Measurements from ENCODE around the gene AKR1B15. TPM values are rescaled to one million over a fixed set of nuclear protein-coding genes. Genes with fewer than 3 reads are reported as not detected.
"Not testable (repeated sequence)": the region's sequence is repeated elsewhere in the genome, so short reads cannot be mapped to it uniquely, and the experiment has no call there.

Gene AKR1B15
- total and polyA plus RNA-seq, 11 donors = not detected

DNA sequence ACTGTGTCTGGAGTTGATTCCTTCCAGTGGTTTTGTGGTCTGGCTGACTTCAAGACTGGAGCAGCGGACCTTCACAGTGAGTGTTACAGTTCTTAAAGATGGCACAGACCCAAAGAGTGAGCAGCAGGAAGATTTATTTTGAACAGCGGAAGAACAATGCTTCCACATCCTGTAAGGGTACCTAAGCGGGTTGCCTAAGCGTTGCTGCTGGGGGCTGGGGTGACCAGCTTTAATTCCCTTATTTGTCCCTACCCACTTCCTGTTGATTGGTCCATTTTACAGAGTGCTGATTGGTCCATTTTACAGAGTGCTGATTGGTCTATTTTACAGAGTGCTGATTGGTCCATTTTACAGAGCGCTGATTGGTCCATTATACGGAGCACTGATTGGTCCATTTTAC, 13.2 kb downstream of the AKR1B15 start:
- Histone ChIP-seq H3K36me3 (no peaks in the 10 kb centered on the region), H3K9me3 (no peaks in the 10 kb centered on the region), H3K4me1 (no peaks in the 10 kb centered on the region), H3K27me3 (no peaks in the 10 kb centered on the region), H3K4me3 (no peak overlapping the region), H3K27ac (no peak overlapping the region)
- intact Hi-C loops (cut with DNase I) = no loop called here
- DNase-seq = no peak
- WGBS, 4 donors = 69 to 79% (median 74%) methylated on average over 6 of the region's 6 CpGs
- no peak for TF ChIP-seq POLR2A (IDR thresholded peaks at IDR 0.05)
- TF ChIP-seq, protein P1, sequence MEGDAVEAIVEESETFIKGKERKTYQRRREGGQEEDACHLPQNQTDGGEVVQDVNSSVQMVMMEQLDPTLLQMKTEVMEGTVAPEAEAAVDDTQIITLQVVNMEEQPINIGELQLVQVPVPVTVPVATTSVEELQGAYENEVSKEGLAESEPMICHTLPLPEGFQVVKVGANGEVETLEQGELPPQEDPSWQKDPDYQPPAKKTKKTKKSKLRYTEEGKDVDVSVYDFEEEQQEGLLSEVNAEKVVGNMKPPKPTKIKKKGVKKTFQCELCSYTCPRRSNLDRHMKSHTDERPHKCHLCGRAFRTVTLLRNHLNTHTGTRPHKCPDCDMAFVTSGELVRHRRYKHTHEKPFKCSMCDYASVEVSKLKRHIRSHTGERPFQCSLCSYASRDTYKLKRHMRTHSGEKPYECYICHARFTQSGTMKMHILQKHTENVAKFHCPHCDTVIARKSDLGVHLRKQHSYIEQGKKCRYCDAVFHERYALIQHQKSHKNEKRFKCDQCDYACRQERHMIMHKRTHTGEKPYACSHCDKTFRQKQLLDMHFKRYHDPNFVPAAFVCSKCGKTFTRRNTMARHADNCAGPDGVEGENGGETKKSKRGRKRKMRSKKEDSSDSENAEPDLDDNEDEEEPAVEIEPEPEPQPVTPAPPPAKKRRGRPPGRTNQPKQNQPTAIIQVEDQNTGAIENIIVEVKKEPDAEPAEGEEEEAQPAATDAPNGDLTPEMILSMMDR (IDR thresholded peaks at IDR 0.05) = no peak
- ATAC-seq = no peak

DNA sequence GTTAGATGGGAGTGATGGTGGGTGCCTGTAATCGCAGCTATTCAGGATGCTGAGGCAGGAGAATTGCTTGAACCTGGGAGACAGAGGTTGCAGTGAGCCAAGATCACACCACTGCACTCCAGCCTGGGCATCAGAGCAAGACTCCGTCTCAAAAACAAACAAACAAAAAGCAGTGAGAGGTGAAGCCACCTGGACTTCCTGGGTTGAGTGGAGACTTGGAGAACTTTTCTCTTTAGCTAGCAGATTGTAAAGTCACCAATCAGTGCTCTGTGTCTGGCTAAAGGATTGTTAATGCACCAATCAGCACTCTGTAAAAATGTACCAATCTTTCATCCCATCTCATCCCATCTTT, 14.5 kb downstream of the AKR1B15 start:
- ATAC-seq; H3K36me3 ChIP-seq; H3K9me3 ChIP-seq; intact Hi-C loops (cut with DNase I); H3K27ac ChIP-seq; DNase-seq; H3K27me3 ChIP-seq; H3K4me1 ChIP-seq; H3K4me3 ChIP-seq: not testable (repeated sequence)
- 91 to 95% (median 93%) methylated on average over 2 of the region's 2 CpGs for WGBS, 4 donors

DNA sequence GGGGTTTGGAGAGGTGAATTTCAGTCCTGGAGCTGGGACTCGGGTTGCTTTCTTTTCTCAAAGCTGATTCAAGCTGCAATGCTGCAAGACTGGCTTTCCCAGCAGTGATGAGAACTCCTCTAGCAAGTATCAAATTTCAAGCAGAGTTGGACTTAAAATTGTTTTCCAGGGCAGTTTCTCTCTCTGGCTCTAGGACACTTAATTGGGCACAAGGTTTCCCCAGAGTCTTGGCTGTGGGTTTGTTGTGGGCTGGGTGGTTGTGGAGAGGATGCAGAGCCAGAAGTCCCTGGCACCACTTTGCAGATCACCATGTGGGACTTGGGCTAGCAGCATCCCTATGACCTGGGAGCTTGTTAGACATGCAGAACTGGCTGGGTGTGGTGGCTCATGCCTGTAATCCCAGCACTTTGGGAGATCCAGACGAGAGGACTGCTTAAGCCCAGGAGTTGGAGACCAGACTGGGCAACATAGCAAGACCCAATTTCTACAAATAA, 16.8 kb downstream of the AKR1B15 start:
- ATAC-seq (no peak), DNase-seq (no peak)
- no peaks in the 10 kb centered on the region for H3K4me1 ChIP-seq
- no peaks in the 10 kb centered on the region for H3K27me3 ChIP-seq
- WGBS, 4 donors = 58 to 91% (median 71%) methylated on average over 2 of the region's 2 CpGs
- intact Hi-C loops (cut with DNase I) = no loop called here
- TF ChIP-seq, protein P1 (IDR thresholded peaks at IDR 0.05) = no peak
- no peak for TF ChIP-seq POLR2A (IDR thresholded peaks at IDR 0.05)
- H3K27ac ChIP-seq = no peak overlapping the region
- no peak overlapping the region for H3K4me3 ChIP-seq
- peaks cover 0 to 13% (median 1%) of the 10 kb centered on the region in 12 donors for H3K9me3 ChIP-seq
- no peaks in the 10 kb centered on the region for H3K36me3 ChIP-seq

DNA sequence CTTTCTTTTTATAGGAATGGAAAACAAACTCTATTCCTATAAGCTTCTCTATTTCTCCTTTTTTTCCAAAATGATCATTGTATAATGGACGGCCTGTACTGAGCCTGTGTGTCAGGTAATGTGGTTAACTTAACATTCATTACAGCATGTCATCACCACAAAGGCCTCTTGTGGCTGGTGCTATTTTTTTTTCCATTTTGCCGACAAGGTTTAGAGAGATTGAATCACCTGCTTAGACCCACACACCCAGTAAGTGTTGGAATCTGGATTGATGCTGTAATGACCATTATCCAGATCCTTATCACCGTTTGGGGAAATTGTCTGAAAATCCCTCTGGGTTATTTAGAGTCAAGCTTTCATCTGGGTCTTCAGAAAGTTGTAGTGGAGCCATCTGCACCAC, 18.5 kb downstream of the AKR1B15 start:
- H3K36me3 ChIP-seq = no peaks in the 10 kb centered on the region
- 68 to 78% (median 75%) methylated on average over 3 of the region's 3 CpGs for WGBS, 4 donors

DNA sequence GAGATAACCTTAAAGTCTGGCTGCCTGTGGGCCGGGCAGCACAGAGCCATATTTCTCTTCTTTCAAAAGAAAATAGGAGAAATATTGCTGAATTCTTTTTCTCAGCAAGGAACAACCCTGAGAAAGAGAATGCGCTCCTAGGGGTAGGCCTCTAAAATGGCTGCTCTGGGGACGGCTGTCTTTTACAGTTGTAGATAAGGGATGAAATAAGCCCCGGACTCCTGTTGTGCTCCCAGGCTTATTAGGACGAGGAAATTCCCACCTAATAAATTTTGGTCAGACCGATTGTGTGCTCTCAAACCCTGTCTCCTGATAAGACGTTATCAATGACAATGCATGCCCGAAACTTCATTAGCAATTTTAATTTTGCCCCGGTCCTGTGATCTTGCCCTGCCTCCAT, 21.1 kb downstream of the AKR1B15 start:
- H3K36me3 ChIP-seq; H3K4me1 ChIP-seq; H3K4me3 ChIP-seq; intact Hi-C loops (cut with DNase I); H3K27me3 ChIP-seq; ATAC-seq; DNase-seq; H3K27ac ChIP-seq: not testable (repeated sequence)
- H3K9me3 ChIP-seq = peaks cover 0 to 13% (median 1%) of the 10 kb centered on the region in 12 donors
- 84 to 93% (median 91%) methylated on average over 9 of the region's 9 CpGs for WGBS, 4 donors

More for the DNA sequence above, 18.5 kb downstream of the AKR1B15 start:
- DNase-seq (no peak), ATAC-seq (no peak)
- no peaks in the 10 kb centered on the region for H3K27me3 ChIP-seq
- H3K27ac ChIP-seq = no peak overlapping the region
- H3K4me1 ChIP-seq = no peaks in the 10 kb centered on the region
- TF ChIP-seq POLR2A (IDR thresholded peaks at IDR 0.05) = no peak
- TF ChIP-seq, protein P1 (IDR thresholded peaks at IDR 0.05) = no peak
- no peak overlapping the region for H3K4me3 ChIP-seq
- intact Hi-C loops (cut with DNase I) = no loop called here
- peaks cover 0 to 13% (median 1%) of the 10 kb centered on the region in 12 donors for H3K9me3 ChIP-seq

All from heart left ventricle (tissue), 16 donors.